Measurements from ENCODE around the gene INPP5D. TPM values are rescaled to one million over a fixed set of nuclear protein-coding genes. Genes with fewer than 3 reads are reported as not detected.

The INPP5D gene
- total RNA-seq, 1 experiment from 2014 or later, result 12.7 TPM

- Histone ChIP-seq H2BK12ac (ENCODE audit: insufficient read length, low read depth, low read length) (no peak overlapping the region), H3K79me1 (ENCODE audit: insufficient read depth, low read depth, low read length, poor library complexity, severe bottlenecking) (no peaks in the 10 kb centered on the region), H4K8ac (replicated peaks; ENCODE audit: insufficient read length, low read depth, low read length) (no peak overlapping the region), H3K79me2 (ENCODE audit: insufficient read depth, low read length) (no peaks in the 10 kb centered on the region), H3K23ac (ENCODE audit: insufficient read length, low read depth, low read length) (no peak overlapping the region), H2BK120ac (ENCODE audit: low read depth, low read length, poor library complexity, severe bottlenecking) (no peak overlapping the region), H2BK5ac (ENCODE audit: insufficient read length, low read length) (no peak overlapping the region), H3K27me3 (ENCODE audit: insufficient read depth, low read length) (no peaks in the 10 kb centered on the region), H2BK15ac (ENCODE audit: low read depth, low read length) (no peak overlapping the region), H4K20me1 (ENCODE audit: control insufficient read depth, insufficient read depth, insufficient read length) (no peaks in the 10 kb centered on the region), H3K9me3 (ENCODE audit: control insufficient read depth, low read depth, low read length) (no peaks in the 10 kb centered on the region), H2AK5ac (ENCODE audit: insufficient read length, low read length) (no peak overlapping the region), H2BK20ac (ENCODE audit: low read depth, low read length, poor library complexity, severe bottlenecking) (no peak overlapping the region), H3K18ac (ENCODE audit: insufficient read length, low read depth, low read length) (no peak overlapping the region), H3K14ac (ENCODE audit: insufficient read depth, low read length) (no peak overlapping the region), H3K27ac (ENCODE audit: insufficient read length, low read depth, low read length) (no peak overlapping the region), H2AFZ (ENCODE audit: low read length) (no peak overlapping the region), H4K5ac (ENCODE audit: insufficient read length, low read depth, low read length) (no peak overlapping the region), H3K9ac (ENCODE audit: extremely low read depth, insufficient read length, low read length) (no peak overlapping the region), H3K56ac (ENCODE audit: insufficient read length, low read depth, low read length) (no peak overlapping the region), H3K23me2 (ENCODE audit: insufficient read length, low read depth, low read length, poor library complexity, severe bottlenecking) (no peaks in the 10 kb centered on the region), H3K4ac (ENCODE audit: low read depth, low read length) (no peak overlapping the region), H3K4me1 (ENCODE audit: insufficient read depth, low read length) (no peaks in the 10 kb centered on the region), H4K91ac (ENCODE audit: insufficient read length, low read depth, low read length) (no peak overlapping the region), H3K4me2 (ENCODE audit: insufficient read depth, insufficient read length, low read length) (no peak overlapping the region), H3T11ph (ENCODE audit: low read length) (no peak overlapping the region)
- no CpG with 5 or more reads among the region's 8 CpGs for WGBS (ENCODE audit: extremely low coverage, insufficient read length, low lambda C conversion rate)
- Mint-ChIP-seq H3K27me3 (ENCODE audit: low read depth) (peaks cover 6% of the 10 kb centered on the region), H3K4me1 (peaks cover 4 to 14% of the 10 kb centered on the region in 2 experiments; a peak in 3 of 4 replicates), H3K4me3 (no peak overlapping the region), H3K9me3 (peaks cover 0 to 6% of the 10 kb centered on the region in 2 experiments; a peak in 2 of 5 replicates), H3K36me3 (ENCODE audit: insufficient read depth in 1 of 3, low read depth in 3 of 3) (no peaks in the 10 kb centered on the region), H3K27ac (no peak overlapping the region)
- DNase-seq, result no peak
- TF ChIP-seq CTCF (conservative IDR thresholded peaks at IDR 0.05), result no peak
Measured at GRCh38 chr2:233101816-233102215, 41.7 kb downstream of the INPP5D start.
